OCI-LY1 (cell line): Measurements from ENCODE around the gene CREB3L1.

Experiments
- CTCF ChIP-seq: fragments of 200-600 bp; sonication (generic), shearing (Covaris generic); IDR thresholded peaks from 2 replicates; pipeline ENCODE4 v1.5.1; 2017; ENCODE audit warnings: mild to moderate bottlenecking, antibody characterized with exemption, low read length, moderate library complexity, mixed read lengths
- EZH2 ChIP-seq: fragments of 200-600 bp; sonication (generic), shearing (Covaris generic); IDR thresholded peaks from 2 replicates; pipeline ENCODE4 v1.8.0; 2017; ENCODE audit warnings: borderline replicate concordance, mixed run types, mild to moderate bottlenecking, antibody characterized with exemption, low read length, moderate library complexity, mixed read lengths

- TF ChIP-seq CTCF (no peak), EZH2 (no peak)
Observed at GRCh38 chr11:46361283-46362155, 84.1 kb downstream of the CREB3L1 start.
